ENCODE data around the gene FBXO40. TPM values are rescaled to one million over a fixed set of nuclear protein-coding genes. Genes with fewer than 3 reads are reported as not detected.

FBXO40 gene
- total and polyA plus RNA-seq, 7 donors = 0.95 to 152 (median 33.0) TPM

DNA sequence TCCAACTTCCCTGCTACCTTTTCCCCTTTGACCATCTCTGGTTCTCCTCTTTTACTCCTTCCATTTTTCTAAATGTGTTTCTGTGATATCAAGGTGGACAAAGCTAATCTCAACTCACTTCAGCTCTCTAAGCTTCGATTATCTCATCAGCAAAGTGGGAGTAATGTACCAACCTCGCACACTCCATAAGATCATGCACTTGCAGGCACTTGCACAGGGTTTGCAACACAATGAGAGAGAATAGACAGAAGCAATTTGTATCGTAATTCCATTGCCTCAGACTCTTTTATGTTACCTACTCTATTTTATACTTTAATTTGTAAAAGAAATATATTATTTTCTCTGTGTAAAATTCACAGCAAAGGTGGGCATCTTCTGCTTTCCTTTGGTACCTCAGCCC lies 40.4 kb upstream of the FBXO40 start:
- TF ChIP-seq, protein P1, sequence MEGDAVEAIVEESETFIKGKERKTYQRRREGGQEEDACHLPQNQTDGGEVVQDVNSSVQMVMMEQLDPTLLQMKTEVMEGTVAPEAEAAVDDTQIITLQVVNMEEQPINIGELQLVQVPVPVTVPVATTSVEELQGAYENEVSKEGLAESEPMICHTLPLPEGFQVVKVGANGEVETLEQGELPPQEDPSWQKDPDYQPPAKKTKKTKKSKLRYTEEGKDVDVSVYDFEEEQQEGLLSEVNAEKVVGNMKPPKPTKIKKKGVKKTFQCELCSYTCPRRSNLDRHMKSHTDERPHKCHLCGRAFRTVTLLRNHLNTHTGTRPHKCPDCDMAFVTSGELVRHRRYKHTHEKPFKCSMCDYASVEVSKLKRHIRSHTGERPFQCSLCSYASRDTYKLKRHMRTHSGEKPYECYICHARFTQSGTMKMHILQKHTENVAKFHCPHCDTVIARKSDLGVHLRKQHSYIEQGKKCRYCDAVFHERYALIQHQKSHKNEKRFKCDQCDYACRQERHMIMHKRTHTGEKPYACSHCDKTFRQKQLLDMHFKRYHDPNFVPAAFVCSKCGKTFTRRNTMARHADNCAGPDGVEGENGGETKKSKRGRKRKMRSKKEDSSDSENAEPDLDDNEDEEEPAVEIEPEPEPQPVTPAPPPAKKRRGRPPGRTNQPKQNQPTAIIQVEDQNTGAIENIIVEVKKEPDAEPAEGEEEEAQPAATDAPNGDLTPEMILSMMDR (IDR thresholded peaks at IDR 0.05) = no peak
- Histone ChIP-seq H3K9me3 (no peaks in the 10 kb centered on the region), H3K4me3 (no peak overlapping the region), H3K36me3 (ENCODE audit: insufficient read depth in 1 of 2, low read depth in 1 of 2) (no peaks in the 10 kb centered on the region), H3K4me1 (no peaks in the 10 kb centered on the region), H3K27me3 (ENCODE audit: insufficient read depth in 3 of 3, low read length in 2 of 3) (no peaks in the 10 kb centered on the region), H3K27ac (no peak overlapping the region)
- 79 to 85% (median 82%) methylated on average over 3 of the region's 3 CpGs for WGBS, 3 donors
- DNase-seq = no peak
- intact Hi-C loops (cut with DNase I) = loop anchor here in 1 of 2 donors (5.0 kb wide), 1 partner anchor 95 kb away; no protein-coding TSS in a partner anchor
- ATAC-seq = no peak

DNA sequence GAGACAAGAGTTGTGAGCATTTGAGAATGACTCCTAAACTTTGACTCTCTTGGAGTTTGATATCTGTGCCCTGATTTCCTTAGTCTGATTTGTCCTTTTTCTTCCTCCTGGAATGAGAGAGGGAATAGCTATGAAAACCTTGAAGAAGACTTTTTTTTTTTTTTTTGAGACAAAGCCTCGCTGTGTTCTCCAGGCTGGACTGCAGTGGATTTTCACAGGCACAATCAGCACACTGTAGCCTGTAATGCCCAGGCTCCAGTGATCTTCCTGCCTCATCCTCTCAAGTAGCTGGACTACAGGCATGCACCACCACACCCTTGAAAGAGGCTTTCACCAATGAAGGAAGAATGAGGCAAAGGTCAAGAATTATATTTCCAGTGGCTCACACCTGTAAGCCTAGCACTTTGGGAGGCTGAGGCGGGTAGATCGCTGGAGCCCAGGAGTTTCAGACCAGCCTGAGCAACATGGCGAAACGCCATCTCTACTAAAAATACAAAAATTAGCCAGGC lies 35.7 kb upstream of the FBXO40 start:
- DNase-seq = no peak
- Histone ChIP-seq H3K36me3 (ENCODE audit: insufficient read depth in 1 of 2, low read depth in 1 of 2) (no peaks in the 10 kb centered on the region), H3K27ac (no peak overlapping the region), H3K9me3 (no peaks in the 10 kb centered on the region), H3K4me1 (no peaks in the 10 kb centered on the region), H3K27me3 (ENCODE audit: insufficient read depth in 3 of 3, low read length in 2 of 3) (no peaks in the 10 kb centered on the region), H3K4me3 (no peak overlapping the region)
- ATAC-seq = no peak
- TF ChIP-seq, protein P1 (IDR thresholded peaks at IDR 0.05) = no peak
- intact Hi-C loops (cut with DNase I) = no loop called here
- WGBS, 3 donors = 90 to 96% (median 91%) methylated on average over 5 of the region's 5 CpGs

DNA sequence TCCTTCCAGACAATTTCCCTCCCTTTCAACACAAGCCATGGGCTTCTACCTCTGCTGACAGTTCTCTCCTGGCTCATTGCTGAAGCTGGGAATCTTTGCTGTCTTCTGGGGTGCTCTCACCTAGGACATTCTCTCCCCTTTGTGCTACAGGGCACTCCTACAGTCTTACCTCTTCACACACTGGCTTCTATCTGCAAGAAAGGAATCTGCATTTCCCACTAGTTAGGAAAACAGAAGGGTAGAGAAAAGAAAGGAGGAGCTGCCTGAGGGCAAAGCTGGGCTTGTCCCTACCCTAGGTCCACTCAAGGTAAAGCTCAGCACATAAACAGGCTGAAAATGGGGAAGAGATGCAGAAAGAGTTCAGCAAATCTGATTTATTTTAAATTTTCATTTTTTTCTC lies 31.0 kb upstream of the FBXO40 start:
- no peak for ATAC-seq
- H3K4me1 ChIP-seq = no peaks in the 10 kb centered on the region
- intact Hi-C loops (cut with DNase I) = no loop called here
- H3K9me3 ChIP-seq = no peaks in the 10 kb centered on the region
- TF ChIP-seq, protein P1 (IDR thresholded peaks at IDR 0.05) = no peak
- H3K27ac ChIP-seq = no peak overlapping the region
- no peak for DNase-seq
- H3K36me3 ChIP-seq (ENCODE audit: insufficient read depth in 1 of 2, low read depth in 1 of 2) = no peaks in the 10 kb centered on the region
- H3K4me3 ChIP-seq = no peak overlapping the region
- no peaks in the 10 kb centered on the region for H3K27me3 ChIP-seq (ENCODE audit: insufficient read depth in 3 of 3, low read length in 2 of 3)

DNA sequence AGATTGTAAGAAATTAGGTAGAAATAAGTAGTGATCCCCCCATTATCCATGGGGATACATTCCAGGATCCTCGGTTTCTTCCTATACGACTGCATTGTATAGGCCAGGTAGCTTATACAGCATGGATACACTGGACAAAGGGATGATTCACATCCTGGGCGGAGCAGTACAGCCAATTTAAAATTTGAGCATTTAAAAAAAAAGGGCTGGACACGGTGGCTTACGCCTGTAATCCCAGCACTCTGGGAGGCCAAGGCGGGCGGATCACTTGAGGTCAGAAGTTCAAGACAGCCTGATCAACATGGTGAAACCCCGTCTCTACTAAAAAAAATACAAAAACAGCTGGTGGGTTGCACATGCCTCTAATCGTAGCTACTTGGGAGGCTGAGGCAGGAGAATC lies 26.4 kb upstream of the FBXO40 start:
- Histone ChIP-seq H3K9me3 (no peaks in the 10 kb centered on the region), H3K27me3 (ENCODE audit: insufficient read depth in 3 of 3, low read length in 2 of 3) (no peaks in the 10 kb centered on the region), H3K4me3 (no peak overlapping the region), H3K4me1 (no peaks in the 10 kb centered on the region), H3K27ac (no peak overlapping the region), H3K36me3 (ENCODE audit: insufficient read depth in 1 of 2, low read depth in 1 of 2) (no peaks in the 10 kb centered on the region)
- TF ChIP-seq, protein P1 (IDR thresholded peaks at IDR 0.05) = no peak
- DNase-seq = no peak
- 47 to 58% (median 49%) methylated on average over 9 of the region's 9 CpGs for WGBS, 3 donors
- no peak for ATAC-seq
- intact Hi-C loops (cut with DNase I) = no loop called here

DNA sequence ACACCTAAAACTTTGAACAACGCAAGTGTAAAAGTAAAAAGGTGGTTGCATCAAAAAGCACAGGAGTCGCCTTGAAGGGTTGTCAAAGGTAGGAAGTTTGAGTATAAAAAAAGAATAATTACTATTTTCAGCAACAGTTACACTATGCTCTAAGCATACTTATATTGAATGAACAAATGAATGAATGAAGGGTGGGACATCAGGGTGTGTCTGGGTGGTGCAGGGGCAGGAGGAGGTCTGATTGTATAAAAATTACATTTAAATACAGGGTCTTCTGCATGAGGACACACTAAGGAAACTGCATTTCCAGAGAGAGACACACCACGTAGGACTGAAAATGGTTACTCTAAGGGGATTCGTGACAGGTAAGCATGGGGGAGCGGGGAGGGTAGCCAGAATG lies 25.5 kb upstream of the FBXO40 start, which contains the start of gene ARGFX:
Gene ARGFX (plus strand): TSS at position 301 of the 400 bp plus-strand sequence. CDS start 2,765 bp downstream, outside the sequence.
- ATAC-seq (no peak), DNase-seq (no peak)
- TF ChIP-seq, protein P1 (IDR thresholded peaks at IDR 0.05) = no peak
- H3K27me3 ChIP-seq (ENCODE audit: insufficient read depth in 3 of 3, low read length in 2 of 3) = no peaks in the 10 kb centered on the region
- 92 to 96% (median 95%) methylated on average over 5 of the region's 5 CpGs for WGBS, 3 donors
- H3K4me1 ChIP-seq = no peaks in the 10 kb centered on the region
- H3K36me3 ChIP-seq (ENCODE audit: insufficient read depth in 1 of 2, low read depth in 1 of 2) = no peaks in the 10 kb centered on the region
- intact Hi-C loops (cut with DNase I) = loop anchor here in 1 of 2 donors (1.0 kb wide), 1 partner anchor 9 kb away; no protein-coding TSS in a partner anchor
- no peak within 1 kb of the TSS for H3K27ac ChIP-seq
- H3K4me3 ChIP-seq = no peak within 1 kb of the TSS
- H3K9me3 ChIP-seq = no peaks in the 10 kb centered on the region
